ENCODE data around the gene ENTPD8.

The ENTPD8 gene

DNA sequence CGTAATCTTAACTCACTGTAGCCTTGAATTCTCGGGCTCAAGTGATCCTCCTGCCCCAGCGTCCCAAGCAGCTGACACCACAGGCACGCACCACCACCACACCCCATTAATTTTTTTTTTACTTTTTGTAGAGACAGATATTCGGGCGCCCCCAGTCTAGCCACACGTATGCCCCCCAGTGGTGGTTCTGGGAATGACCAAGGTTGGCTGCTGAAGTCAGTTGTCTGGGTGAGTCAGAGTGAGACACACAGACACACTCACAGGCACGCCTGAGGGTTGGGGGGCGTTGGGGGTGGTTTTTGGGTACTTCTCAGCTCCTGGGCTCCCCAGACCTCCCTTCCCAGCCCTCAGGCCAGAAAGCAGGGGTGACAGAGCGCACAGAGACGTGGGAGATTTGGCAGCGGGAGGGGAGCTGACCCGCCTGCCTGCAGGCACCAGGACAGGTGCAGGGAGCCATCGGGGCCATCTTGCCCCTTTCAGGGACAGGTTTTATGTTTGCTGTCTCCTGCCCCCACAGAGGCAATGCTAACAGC, 4.2 kb upstream of the ENTPD8 start:
- H3K4me3 ChIP-seq (ENCODE audit: low read depth, low read length) = no peak overlapping the region
- DNase-seq (ENCODE audit: low read depth) = peak; percentile 45
- TF ChIP-seq, protein P1, sequence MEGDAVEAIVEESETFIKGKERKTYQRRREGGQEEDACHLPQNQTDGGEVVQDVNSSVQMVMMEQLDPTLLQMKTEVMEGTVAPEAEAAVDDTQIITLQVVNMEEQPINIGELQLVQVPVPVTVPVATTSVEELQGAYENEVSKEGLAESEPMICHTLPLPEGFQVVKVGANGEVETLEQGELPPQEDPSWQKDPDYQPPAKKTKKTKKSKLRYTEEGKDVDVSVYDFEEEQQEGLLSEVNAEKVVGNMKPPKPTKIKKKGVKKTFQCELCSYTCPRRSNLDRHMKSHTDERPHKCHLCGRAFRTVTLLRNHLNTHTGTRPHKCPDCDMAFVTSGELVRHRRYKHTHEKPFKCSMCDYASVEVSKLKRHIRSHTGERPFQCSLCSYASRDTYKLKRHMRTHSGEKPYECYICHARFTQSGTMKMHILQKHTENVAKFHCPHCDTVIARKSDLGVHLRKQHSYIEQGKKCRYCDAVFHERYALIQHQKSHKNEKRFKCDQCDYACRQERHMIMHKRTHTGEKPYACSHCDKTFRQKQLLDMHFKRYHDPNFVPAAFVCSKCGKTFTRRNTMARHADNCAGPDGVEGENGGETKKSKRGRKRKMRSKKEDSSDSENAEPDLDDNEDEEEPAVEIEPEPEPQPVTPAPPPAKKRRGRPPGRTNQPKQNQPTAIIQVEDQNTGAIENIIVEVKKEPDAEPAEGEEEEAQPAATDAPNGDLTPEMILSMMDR (IDR thresholded peaks at IDR 0.05; ENCODE audit: low read depth, low read length, missing control alignments) = peak; percentile 89
- in situ Hi-C loops (cut with HindIII; ENCODE audit: low sequenced_read_pairs) = no loop called here

DNA sequence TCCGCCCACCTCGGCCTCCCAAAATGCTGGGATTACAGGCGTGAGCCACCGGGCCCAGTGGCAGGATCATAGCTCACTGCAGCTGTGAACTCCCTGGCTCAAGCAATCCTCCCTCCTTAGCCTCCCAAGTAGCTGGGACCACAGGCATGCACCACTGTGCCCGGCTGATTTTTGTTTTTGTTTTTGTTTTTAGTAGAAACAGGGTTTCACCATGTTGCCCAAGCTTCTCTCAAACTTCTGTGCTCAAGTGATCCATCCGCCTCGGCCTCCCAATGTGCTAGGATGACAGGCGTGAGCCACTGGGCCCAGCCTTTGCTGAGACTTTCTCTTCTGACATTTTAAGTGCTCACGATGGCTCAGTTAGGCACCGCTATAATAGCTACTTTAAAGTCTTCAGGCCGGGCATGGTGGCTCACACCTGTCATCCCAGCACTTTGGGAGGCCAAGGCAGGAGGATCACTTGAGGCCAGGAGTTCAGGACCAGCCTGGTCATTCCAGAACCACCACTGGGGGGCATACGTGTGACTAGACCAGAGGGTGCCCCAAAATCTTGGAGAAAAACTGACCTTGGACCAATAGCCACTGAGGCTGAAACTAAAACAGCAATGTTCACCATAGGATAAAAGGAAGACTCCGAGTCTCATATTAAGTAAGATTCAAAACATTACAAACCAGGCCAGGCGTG, 3.1 kb upstream of the ENTPD8 start:
- in situ Hi-C loops (cut with HindIII; ENCODE audit: low sequenced_read_pairs) = no loop called here
- no peak overlapping the region for H3K4me3 ChIP-seq (ENCODE audit: low read depth, low read length)
- TF ChIP-seq, protein P1 (IDR thresholded peaks at IDR 0.05; ENCODE audit: low read depth, low read length, missing control alignments) = no peak
- no peak for DNase-seq (ENCODE audit: low read depth)

DNA sequence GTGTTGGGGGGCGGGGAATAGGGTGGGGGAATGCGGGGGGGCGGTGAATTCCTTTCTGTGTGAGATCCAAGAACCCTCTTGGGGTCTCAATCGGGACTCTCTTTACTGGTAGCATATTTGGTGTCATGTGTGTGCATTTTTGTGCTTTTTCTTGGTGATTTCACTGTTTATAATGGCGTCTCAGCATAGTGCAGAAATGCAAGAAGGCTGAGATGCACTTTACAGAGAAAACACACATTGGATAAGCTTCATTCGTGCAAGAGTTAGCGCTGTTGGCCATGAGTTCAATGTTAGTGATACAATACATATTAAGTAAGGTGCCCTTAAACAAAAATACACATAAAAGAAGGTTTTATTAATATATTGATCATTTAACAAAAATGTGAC, 771 bp upstream of the ENTPD8 start:
- TF ChIP-seq, protein P1 (IDR thresholded peaks at IDR 0.05; ENCODE audit: low read depth, low read length, missing control alignments) = no peak
- DNase-seq (ENCODE audit: low read depth) = no peak
- no peak overlapping the region for H3K4me3 ChIP-seq (ENCODE audit: low read depth, low read length)
- in situ Hi-C loops (cut with HindIII; ENCODE audit: low sequenced_read_pairs) = no loop called here

DNA sequence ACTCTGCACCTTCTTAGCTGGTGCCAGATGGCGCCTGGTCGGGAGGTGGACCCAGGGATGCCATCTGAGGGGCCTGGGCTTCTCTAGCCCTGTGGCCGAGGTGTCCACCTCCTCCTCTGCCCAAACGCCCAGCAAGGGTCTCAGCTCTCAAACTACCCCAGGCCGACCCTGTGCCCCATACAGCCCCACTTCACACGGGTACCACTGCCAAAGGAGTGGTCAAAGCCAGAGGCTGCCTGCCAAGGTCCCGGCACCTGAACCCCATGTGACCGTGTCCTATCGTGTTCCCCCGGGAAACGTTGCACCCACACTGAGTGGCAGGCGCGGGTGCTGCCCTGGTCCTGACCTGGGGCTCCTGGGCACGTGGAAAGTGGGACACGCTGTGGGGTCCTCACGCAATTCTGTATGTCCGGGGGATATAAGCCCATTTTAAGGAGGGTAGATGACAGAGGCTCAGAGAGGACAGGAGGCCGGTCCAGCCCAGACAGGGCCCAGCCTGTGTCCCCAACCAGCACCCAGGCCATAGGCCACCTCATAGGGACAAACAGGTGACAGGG, 1.9 kb downstream of the ENTPD8 start:
- no peak for DNase-seq (ENCODE audit: low read depth)
- TF ChIP-seq, protein P1 (IDR thresholded peaks at IDR 0.05; ENCODE audit: low read depth, low read length, missing control alignments) = no peak
- in situ Hi-C loops (cut with HindIII; ENCODE audit: low sequenced_read_pairs) = no loop called here
- H3K4me3 ChIP-seq (ENCODE audit: low read depth, low read length) = no peak overlapping the region

DNA sequence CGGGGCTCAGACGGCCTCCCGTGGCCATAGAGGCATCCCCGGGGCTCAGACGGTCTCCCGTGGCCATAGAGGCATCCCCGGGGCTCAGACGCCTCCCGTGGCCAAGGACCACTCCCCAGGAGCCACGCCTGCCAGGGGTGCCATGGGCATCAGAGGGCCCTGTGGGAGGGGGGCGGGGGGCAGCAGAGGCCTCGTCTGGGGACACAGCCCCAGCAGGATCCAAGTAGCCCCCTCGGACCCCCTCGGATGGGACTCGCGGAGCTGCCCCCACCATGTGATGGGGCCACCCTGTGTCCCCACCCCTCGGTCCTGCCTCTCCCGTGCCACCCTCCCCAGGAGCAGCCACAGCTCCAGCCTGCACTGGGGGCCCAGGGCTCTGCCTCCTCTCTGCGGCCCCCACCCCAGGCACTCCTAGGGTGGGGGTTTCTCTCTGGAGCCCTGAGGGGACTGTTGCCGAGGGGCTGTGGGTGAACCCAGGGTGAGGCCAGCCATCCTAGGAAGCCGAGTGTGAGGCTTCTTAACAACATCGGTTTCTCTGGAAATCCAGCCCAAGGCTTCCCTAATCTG, 2.5 kb downstream of the ENTPD8 start:
- no peak for DNase-seq (ENCODE audit: low read depth)
- TF ChIP-seq, protein P1 (IDR thresholded peaks at IDR 0.05; ENCODE audit: low read depth, low read length, missing control alignments) = no peak
- in situ Hi-C loops (cut with HindIII; ENCODE audit: low sequenced_read_pairs) = no loop called here
- no peak overlapping the region for H3K4me3 ChIP-seq (ENCODE audit: low read depth, low read length)

DNA sequence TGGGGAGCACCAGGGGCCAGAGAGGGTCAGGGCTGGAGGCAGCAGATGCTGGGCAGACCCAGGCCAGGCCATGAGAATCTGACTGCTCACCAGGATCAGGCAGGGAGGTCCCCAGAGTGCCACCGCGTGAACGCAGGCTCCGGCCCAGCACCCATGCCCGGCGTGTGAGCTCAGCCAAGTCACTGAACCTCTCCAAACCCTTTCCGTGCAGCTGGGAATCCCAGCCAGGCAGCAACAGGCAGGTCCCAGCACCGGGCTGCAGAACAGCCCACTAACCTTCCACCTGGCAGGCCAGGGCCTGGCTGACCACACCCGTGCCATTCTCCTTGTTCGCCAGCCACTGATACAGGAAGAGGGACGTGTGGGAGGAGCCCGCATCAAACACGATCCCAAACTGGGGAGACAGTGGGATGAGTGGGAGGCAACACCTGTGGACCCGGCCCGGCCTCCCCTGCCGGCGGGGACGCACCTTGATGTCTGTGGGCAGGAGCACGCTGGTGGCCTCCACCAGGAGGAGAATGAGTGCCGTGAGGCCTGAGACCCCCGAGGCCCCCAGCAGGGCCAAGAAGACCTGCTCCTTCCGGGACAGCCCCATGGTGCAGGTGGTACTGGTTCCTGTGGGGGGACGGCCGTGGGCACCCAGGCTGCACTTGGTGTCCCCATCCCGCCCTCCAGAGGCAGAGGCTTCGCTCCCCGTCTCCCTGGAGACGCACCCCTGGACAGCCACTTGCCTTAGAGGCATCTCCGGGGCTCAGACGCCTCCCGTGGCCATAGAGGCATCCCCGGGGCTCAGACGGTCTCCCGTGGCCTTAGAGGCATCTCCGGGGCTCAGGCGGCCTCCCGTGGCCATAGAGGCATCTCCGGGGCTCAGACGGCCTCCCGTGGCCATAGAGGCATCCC, 3.2 kb downstream of the ENTPD8 start:
- TF ChIP-seq, protein P1 (IDR thresholded peaks at IDR 0.05; ENCODE audit: low read depth, low read length, missing control alignments) = no peak
- DNase-seq (ENCODE audit: low read depth) = no peak
- H3K4me3 ChIP-seq (ENCODE audit: low read depth, low read length) = no peak overlapping the region
- in situ Hi-C loops (cut with HindIII; ENCODE audit: low sequenced_read_pairs) = no loop called here
